Common myeloid progenitor, CD34-positive (primary cell): ENCODE data around the gene CAB39L.

ENCODE experiments used
- CTCF ChIA-PET: fragments of 350-600 bp; sonication (Branson Sonifier 250); formaldehyde crosslinking; loops from one replicate; lab custom pipeline; 2021; ENCODE audit warnings: antibody characterized with exemption; lab: Charles Lee
- POLR2A ChIA-PET: fragments of 350-600 bp; sonication (Branson Sonifier 250); formaldehyde crosslinking; loops from one replicate; lab custom pipeline; 2021; ENCODE audit warnings: antibody characterized with exemption; lab: Charles Lee
- DNase-seq, 3 donors: peaks; one replicate each; pipeline versions ENCODE4 v3.0.0 to v3.0.0-alpha.2; 2013
- H3K27ac ChIP-seq, 2 experiments: 1 replicate in 1 of 2; 2 replicates in 1 of 2; pipeline ENCODE4 v1.7.0; 2013; ENCODE audit warnings: inconsistent platforms in 2 of 2, low read length in 2 of 2, mild to moderate bottlenecking in 2 of 2, low read depth in 1 of 2, moderate library complexity in 1 of 2; ENCODE audit not compliant: severe bottlenecking in 2 of 2, insufficient read depth in 1 of 2, poor library complexity in 1 of 2
- H3K27me3 ChIP-seq, 5 experiments: replicated peaks in 2 of 5; 1 replicate in 3 of 5; 2 replicates in 2 of 5; pipeline versions ENCODE4 v1.6.1 to v1.7.0; 2013; ENCODE audit warnings: low read length in 4 of 5, mild to moderate bottlenecking in 2 of 5, moderate library complexity in 2 of 5, inconsistent platforms in 1 of 5; ENCODE audit not compliant: insufficient read depth in 5 of 5, control insufficient read depth in 4 of 5
- H3K36me3 ChIP-seq, 4 experiments: 1 replicate in 2 of 4; 2 replicates in 2 of 4; pipeline versions ENCODE4 v1.6.1 to v1.7.0; 2013; ENCODE audit warnings: low read length in 3 of 4, control low read depth in 1 of 4, mild to moderate bottlenecking in 1 of 4; ENCODE audit not compliant: control insufficient read depth in 4 of 4, insufficient read depth in 4 of 4
- H3K4me1 ChIP-seq, 4 experiments: 1 replicate in 3 of 4; 2 replicates in 1 of 4; pipeline versions ENCODE4 v1.6.1 to v1.7.1; 2013; ENCODE audit warnings: low read length in 3 of 4, mild to moderate bottlenecking in 3 of 4, control low read depth in 1 of 4, inconsistent platforms in 1 of 4, moderate library complexity in 1 of 4; ENCODE audit not compliant: control insufficient read depth in 4 of 4, insufficient read depth in 4 of 4; ENCODE audit errors: control extremely low read depth in 1 of 4
- H3K4me3 ChIP-seq, 7 experiments: 1 replicate in 4 of 7; 2 replicates in 3 of 7; pipeline versions ENCODE4 v1.5.1 to v1.7.0; 2013; ENCODE audit warnings: mild to moderate bottlenecking in 7 of 7, low read length in 6 of 7, moderate library complexity in 6 of 7, inconsistent platforms in 2 of 7, low read depth in 2 of 7, control low read depth in 1 of 7; ENCODE audit not compliant: insufficient read depth in 4 of 7, control insufficient read depth in 1 of 7; ENCODE audit errors: extremely low read depth in 1 of 7
- H3K9me3 ChIP-seq, 5 experiments: 1 replicate in 4 of 5; 2 replicates in 1 of 5; pipeline versions ENCODE4 v1.6.1 to v1.7.1; 2013; ENCODE audit warnings: low read length in 4 of 5, mild to moderate bottlenecking in 2 of 5, inconsistent platforms in 1 of 5, low read depth in 1 of 5, moderate library complexity in 1 of 5; ENCODE audit not compliant: control insufficient read depth in 4 of 5, insufficient read depth in 2 of 5; ENCODE audit errors: control extremely low read depth in 1 of 5
- WGBS: methylation state at CpG from one replicate; pipeline ENCODE4 v1.1.5; 2013; ENCODE audit not compliant: insufficient coverage; 5-methylcytosine and 5-hydroxymethylcytosine counted together

Gene CAB39L

DNA sequence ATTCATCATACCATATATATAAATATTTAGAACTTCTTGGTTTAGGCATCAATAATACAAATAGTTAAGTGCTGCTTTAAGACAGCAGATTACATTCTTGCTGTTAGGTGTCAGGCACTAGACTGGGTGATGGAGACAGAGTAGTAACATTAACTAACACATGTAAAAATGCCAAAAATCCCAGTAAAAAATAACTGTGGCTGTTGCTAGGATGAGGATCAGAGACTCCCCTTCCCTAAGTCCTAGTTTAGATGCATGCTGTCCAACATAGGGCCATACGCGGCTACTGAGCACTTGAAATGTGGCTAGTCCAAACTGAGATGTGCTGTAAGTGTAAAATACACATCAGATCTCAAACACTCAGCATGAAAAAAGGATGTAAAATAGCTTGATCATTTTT, 101.4 kb downstream of the CAB39L start:
- H3K4me3 ChIP-seq = no peak overlapping the region
- no peaks in the 10 kb centered on the region for H3K27me3 ChIP-seq
- no peaks in the 10 kb centered on the region for H3K9me3 ChIP-seq
- DNase-seq = no peak
- ChIA-PET POLR2A (no interaction called here), CTCF (no interaction called here)
- no CpG with 5 or more reads among the region's 2 CpGs for WGBS
- H3K4me1 ChIP-seq = no peaks in the 10 kb centered on the region
- H3K27ac ChIP-seq = no peak overlapping the region
- peaks cover 0 to 2% (median 0%) of the 10 kb centered on the region in 4 experiments for H3K36me3 ChIP-seq

DNA sequence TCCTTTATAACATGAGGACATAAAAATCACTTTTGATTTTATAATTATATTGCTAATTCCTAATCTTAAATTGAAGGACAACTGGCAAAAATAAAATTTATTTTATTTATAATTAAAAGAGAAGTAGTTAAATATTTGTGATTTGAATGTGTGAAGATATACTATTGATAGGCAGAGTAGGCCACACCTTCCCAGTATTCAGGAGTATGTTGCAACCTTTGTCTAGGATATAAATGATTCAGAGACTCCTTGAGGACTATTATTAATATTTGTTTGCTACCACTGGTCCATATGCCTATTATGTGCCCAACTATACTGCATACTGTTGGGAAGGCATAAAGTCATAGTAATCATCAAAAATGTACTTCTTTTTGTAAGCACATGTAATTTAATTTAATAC, 101.9 kb downstream of the CAB39L start:
- Histone ChIP-seq H3K4me1 (no peaks in the 10 kb centered on the region), H3K36me3 (peaks cover 0 to 2% (median 0%) of the 10 kb centered on the region in 4 experiments), H3K27me3 (no peaks in the 10 kb centered on the region), H3K9me3 (no peaks in the 10 kb centered on the region), H3K4me3 (no peak overlapping the region), H3K27ac (no peak overlapping the region)
- POLR2A ChIA-PET = no interaction called here
- DNase-seq = no peak
- CTCF ChIA-PET = no interaction called here

- Histone ChIP-seq H3K27me3 (no peaks in the 10 kb centered on the region), H3K4me1 (no peaks in the 10 kb centered on the region), H3K9me3 (no peaks in the 10 kb centered on the region), H3K27ac (no peak overlapping the region), H3K36me3 (peaks cover 0 to 2% (median 0%) of the 10 kb centered on the region in 4 experiments), H3K4me3 (no peak overlapping the region)
- POLR2A ChIA-PET = no interaction called here
- DNase-seq = no peak
- WGBS = no CpG with 5 or more reads among the region's 3 CpGs
- CTCF ChIA-PET = no interaction called here
These were observed 102.3 kb downstream of the CAB39L start for GRCh38 chr13:49341517-49341916.

GRCh38 chr13:49340161-49340560, 103.7 kb downstream of the CAB39L start:
- Histone ChIP-seq H3K27me3 (no peaks in the 10 kb centered on the region), H3K36me3 (peaks cover 0 to 2% (median 0%) of the 10 kb centered on the region in 4 experiments), H3K27ac (no peak overlapping the region), H3K4me1 (no peaks in the 10 kb centered on the region), H3K9me3 (no peaks in the 10 kb centered on the region), H3K4me3 (no peak overlapping the region)
- POLR2A ChIA-PET = no interaction called here
- CTCF ChIA-PET = no interaction called here
- WGBS = 97% methylated on average over 7 of the region's 10 CpGs
- no peak for DNase-seq

DNA sequence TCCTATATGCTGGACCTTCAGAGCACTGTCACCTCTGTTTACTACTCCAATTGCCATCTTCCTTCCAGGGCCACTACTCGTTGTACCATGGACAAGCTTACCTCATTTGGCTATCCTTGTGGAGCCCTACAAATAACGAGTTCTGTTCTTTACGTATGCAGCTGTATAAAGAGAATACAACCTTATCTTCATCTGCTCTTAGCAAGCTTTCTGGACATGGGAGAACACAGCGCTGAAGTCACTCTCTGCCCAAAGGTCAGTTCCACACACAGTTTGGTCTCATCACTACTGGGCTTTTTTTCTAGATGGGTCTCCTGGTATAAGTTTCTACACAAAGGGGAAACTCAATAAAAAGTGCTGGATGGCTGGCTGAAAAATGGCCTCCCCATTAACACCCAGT, 107.2 kb downstream of the CAB39L start:
- no peak overlapping the region for H3K27ac ChIP-seq
- H3K4me1 ChIP-seq = no peaks in the 10 kb centered on the region
- no peaks in the 10 kb centered on the region for H3K9me3 ChIP-seq
- no peaks in the 10 kb centered on the region for H3K27me3 ChIP-seq
- 100% methylated on average over 2 of the region's 4 CpGs for WGBS
- no peaks in the 10 kb centered on the region for H3K36me3 ChIP-seq
- no peak for DNase-seq
- CTCF ChIA-PET = interaction anchor here (0.6 kb wide), 1 partner anchor 290 kb away, joined by 3 read pairs; no protein-coding TSS in a partner anchor
- no peak overlapping the region for H3K4me3 ChIP-seq
- POLR2A ChIA-PET = no interaction called here

DNA sequence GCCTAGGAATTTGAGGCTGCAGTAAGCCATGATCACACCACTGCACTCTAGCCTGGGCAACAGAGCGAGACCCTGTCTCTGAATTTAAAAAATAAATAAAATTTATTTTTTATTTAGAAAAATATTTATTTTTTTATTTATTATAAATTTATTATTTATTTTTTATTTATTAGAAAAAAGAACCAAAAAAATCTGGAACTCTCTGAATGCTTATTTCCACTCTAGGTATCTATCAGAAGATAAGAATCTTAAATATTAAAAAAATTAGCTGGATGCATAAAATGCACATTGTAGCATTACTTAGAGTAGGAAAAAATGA, 113.4 kb downstream of the CAB39L start:
- ChIA-PET CTCF (no interaction called here), POLR2A (no interaction called here)
- H3K9me3 ChIP-seq = no peaks in the 10 kb centered on the region
- no peaks in the 10 kb centered on the region for H3K4me1 ChIP-seq
- H3K27me3 ChIP-seq = no peaks in the 10 kb centered on the region
- no peak overlapping the region for H3K27ac ChIP-seq
- no peak overlapping the region for H3K4me3 ChIP-seq
- WGBS = no CpG with 5 or more reads among the region's 1 CpG
- no peak for DNase-seq
- no peaks in the 10 kb centered on the region for H3K36me3 ChIP-seq

- H3K4me1 ChIP-seq = no peaks in the 10 kb centered on the region
- H3K27me3 ChIP-seq = no peaks in the 10 kb centered on the region
- no peaks in the 10 kb centered on the region for H3K36me3 ChIP-seq
- CTCF ChIA-PET = no interaction called here
- POLR2A ChIA-PET = no interaction called here
- H3K27ac ChIP-seq = no peak overlapping the region
- no peaks in the 10 kb centered on the region for H3K9me3 ChIP-seq
- H3K4me3 ChIP-seq = no peak overlapping the region
- 99% methylated on average over 7 of the region's 8 CpGs for WGBS
- no peak for DNase-seq
These were observed 113.9 kb downstream of the CAB39L start for GRCh38 chr13:49329831-49330545.
